SK-MEL-5 (cell line): Measurements from ENCODE around the gene ZFYVE27. TPM values are rescaled to one million over a fixed set of nuclear protein-coding genes. Genes with fewer than 3 reads are reported as not detected.
A peak's percentile ranks its signal among the peaks of the same experiment; 100 is the strongest.

Experiments
- DNase-seq: peaks from one replicate; pipeline ENCODE4 v3.0.0-alpha.2; 2016; ENCODE audit warnings: low read depth, low spot score
- in situ Hi-C: cut with HindIII; loops from 2 replicates; pipeline ENCODE4 v1.10.0; 2016; ENCODE audit warnings: low sequenced_read_pairs, high pct_unique_total_duplicates, low pct_unique_long_range_greater_than_20kb
- total RNA-seq: library from RNA; depleted of rRNA; stranded (reverse); fragments of >200 nt; shearing (Covaris generic); gene quantifications from 2 replicates; pipeline ENCODE4 v1.2.3, GENCODE V29; 2014

ZFYVE27 gene
- total RNA-seq, 1 experiment from 2014 or later, result 27.5 TPM

- no peak for DNase-seq
- in situ Hi-C loops, result no loop called here
Measured at GRCh38 chr10:97778452-97779302, 41.7 kb downstream of the ZFYVE27 start.

GRCh38 chr10:97779492-97779891 lies 42.6 kb downstream of the ZFYVE27 start:
- DNase-seq, result no peak
- in situ Hi-C loops, result no loop called here

- in situ Hi-C loops, result no loop called here
- no peak for DNase-seq
Measured at GRCh38 chr10:97779975-97780374, 43.0 kb downstream of the ZFYVE27 start.

- DNase-seq, result peak; percentile 63
Measured at GRCh38 chr10:97780841-97781617, 44.1 kb downstream of the ZFYVE27 start.

GRCh38 chr10:97781618-97782331 lies 44.8 kb downstream of the ZFYVE27 start:
- in situ Hi-C loops, result no loop called here
- DNase-seq, result no peak

More at GRCh38 chr10:97780841-97781617, 44.1 kb downstream of the ZFYVE27 start:
- in situ Hi-C loops, result no loop called here

GRCh38 chr10:97782455-97783228 lies 45.7 kb downstream of the ZFYVE27 start:
- in situ Hi-C loops, result no loop called here
- no peak for DNase-seq

GRCh38 chr10:97784200-97784810 lies 47.4 kb downstream of the ZFYVE27 start:
- DNase-seq, result no peak
- in situ Hi-C loops, result no loop called here

- no peak for DNase-seq
- in situ Hi-C loops, result no loop called here
Measured at GRCh38 chr10:97785231-97785630, 48.3 kb downstream of the ZFYVE27 start.

- no peak for DNase-seq
- in situ Hi-C loops, result no loop called here
Measured at GRCh38 chr10:97785731-97786130, 48.8 kb downstream of the ZFYVE27 start.

GRCh38 chr10:97788552-97789442 lies 51.9 kb downstream of the ZFYVE27 start:
- in situ Hi-C loops, result no loop called here
- no peak for DNase-seq

GRCh38 chr10:97789770-97790397 lies 53.0 kb downstream of the ZFYVE27 start:
- in situ Hi-C loops, result no loop called here
- DNase-seq, result no peak

- in situ Hi-C loops, result no loop called here
- peak; percentile 72 for DNase-seq
Measured at GRCh38 chr10:97791824-97792721, 55.1 kb downstream of the ZFYVE27 start.

- in situ Hi-C loops, result no loop called here
Measured at GRCh38 chr10:97795886-97796285, 59.0 kb downstream of the ZFYVE27 start.

GRCh38 chr10:97796651-97797050 lies 59.7 kb downstream of the ZFYVE27 start:
- in situ Hi-C loops, result no loop called here

More at GRCh38 chr10:97795886-97796285, 59.0 kb downstream of the ZFYVE27 start:
- no peak for DNase-seq

More at GRCh38 chr10:97796651-97797050, 59.7 kb downstream of the ZFYVE27 start:
- peak; percentile 38 for DNase-seq
